HepG2 (cell line): Measurements from ENCODE around the gene VWA1. TPM values are rescaled to one million over a fixed set of nuclear protein-coding genes. Genes with fewer than 3 reads are reported as not detected.
A peak's percentile ranks its signal among the peaks of the same experiment; 100 is the strongest.

Experiments
- ARNT ChIP-seq: fragments of 450-650 bp; IDR thresholded peaks from 2 replicates; pipeline ENCODE4 v1.6.1; 2017
- ARNT2 ChIP-seq: sonication (generic); formaldehyde crosslinking; IDR thresholded peaks from 2 replicates; pipeline ENCODE4 v1.8.0; 2022; ENCODE audit warnings: mild to moderate bottlenecking, low read depth, missing genetic modification reagents, moderate library complexity
- GTF3A ChIP-seq: sonication (generic); formaldehyde crosslinking; conservative IDR thresholded peaks from 2 replicates; pipeline ENCODE4 v1.4.0; 2020; ENCODE audit warnings: mild to moderate bottlenecking, missing genetic modification reagents
- HMGA1 ChIP-seq: sonication (generic); formaldehyde crosslinking; conservative IDR thresholded peaks from 2 replicates; pipeline ENCODE4 v1.4.0; 2020; ENCODE audit warnings: missing genetic modification reagents
- HOXA7 ChIP-seq: sonication (generic); formaldehyde crosslinking; IDR thresholded peaks from 2 replicates; pipeline ENCODE4 v1.8.1; 2022; ENCODE audit warnings: mild to moderate bottlenecking, missing genetic modification reagents, moderate library complexity
- IKZF4 ChIP-seq: sonication (generic); formaldehyde crosslinking; IDR thresholded peaks from 2 replicates; pipeline ENCODE4 v1.5.1; 2020; ENCODE audit warnings: borderline replicate concordance, mild to moderate bottlenecking, low read depth, missing genetic modification reagents; ENCODE audit errors: not compliant biosample characterization
- JDP2 ChIP-seq: sonication (generic); formaldehyde crosslinking; IDR thresholded peaks from 2 replicates; pipeline ENCODE4 v1.8.1; 2022; ENCODE audit warnings: missing genetic modification reagents, borderline replicate concordance
- MED1 ChIP-seq: sonication (generic); formaldehyde crosslinking; IDR thresholded peaks from 2 replicates; pipeline ENCODE4 v1.4.0; 2020; ENCODE audit warnings: missing genetic modification reagents
- MTA3 ChIP-seq: sonication (generic); formaldehyde crosslinking; IDR thresholded peaks from 2 replicates; pipeline ENCODE4 v1.4.0; 2020; ENCODE audit warnings: missing genetic modification reagents
- SRY ChIP-seq: sonication (generic); formaldehyde crosslinking; IDR thresholded peaks from 2 replicates; pipeline ENCODE4 v1.8.0; 2022; ENCODE audit warnings: mild to moderate bottlenecking, missing genetic modification reagents
- ZBTB1 ChIP-seq: sonication (generic); formaldehyde crosslinking; IDR thresholded peaks from 2 replicates; pipeline ENCODE4 v1.4.0; 2020; ENCODE audit warnings: missing genetic modification reagents, borderline replicate concordance
- ZBTB34 ChIP-seq: sonication (generic); formaldehyde crosslinking; IDR thresholded peaks from 2 replicates; pipeline ENCODE4 v1.8.0; 2022; ENCODE audit warnings: mild to moderate bottlenecking, missing genetic modification reagents
- ZC3H4 ChIP-seq: sonication (generic); formaldehyde crosslinking; IDR thresholded peaks from 2 replicates; pipeline ENCODE4 v1.4.0; 2020; ENCODE audit warnings: missing genetic modification reagents, borderline replicate concordance
- ZFYVE20 ChIP-seq: sonication (generic); formaldehyde crosslinking; IDR thresholded peaks from 2 replicates; pipeline ENCODE4 v1.8.0; 2023; ENCODE audit warnings: low read depth, mild to moderate bottlenecking, moderate library complexity, missing genetic modification reagents, borderline replicate concordance
- ZNF24 ChIP-seq: fragments of 450-650 bp; IDR thresholded peaks from 2 replicates; pipeline ENCODE4 v1.6.1; 2017; ENCODE audit warnings: antibody characterized with exemption, mild to moderate bottlenecking
- ZNF253 ChIP-seq: sonication (generic); formaldehyde crosslinking; IDR thresholded peaks from 2 replicates; pipeline ENCODE4 v1.8.0; 2022; ENCODE audit warnings: mild to moderate bottlenecking, missing genetic modification reagents, borderline replicate concordance
- ZNF552 ChIP-seq: sonication (generic); formaldehyde crosslinking; IDR thresholded peaks from 2 replicates; pipeline ENCODE4 v1.9.0; 2022; ENCODE audit warnings: missing genetic modification reagents, mild to moderate bottlenecking, borderline replicate concordance
- ZNF598 ChIP-seq: sonication (generic); formaldehyde crosslinking; IDR thresholded peaks from 2 replicates; pipeline ENCODE4 v1.5.1; 2020; ENCODE audit warnings: mild to moderate bottlenecking, missing genetic modification reagents, borderline replicate concordance
- ZNF678 ChIP-seq: sonication (generic); formaldehyde crosslinking; IDR thresholded peaks from 2 replicates; pipeline ENCODE4 v1.4.0; 2020; ENCODE audit warnings: mild to moderate bottlenecking, missing genetic modification reagents
- ZNF687 ChIP-seq: sonication (generic); formaldehyde crosslinking; IDR thresholded peaks from 2 replicates; pipeline ENCODE4 v1.5.1; 2020; ENCODE audit warnings: mild to moderate bottlenecking, missing genetic modification reagents, moderate library complexity
- ZNF775 ChIP-seq: sonication (generic); formaldehyde crosslinking; IDR thresholded peaks from 2 replicates; pipeline ENCODE4 v1.4.0; 2020; ENCODE audit warnings: missing genetic modification reagents, mild to moderate bottlenecking, moderate library complexity, borderline replicate concordance
- ZXDC ChIP-seq: sonication (generic); formaldehyde crosslinking; IDR thresholded peaks from 2 replicates; pipeline ENCODE4 v1.5.0; 2020; ENCODE audit warnings: mild to moderate bottlenecking, missing genetic modification reagents
- polyA plus RNA-seq, 8 experiments: library from polyadenylated mRNA; depleted of rRNA in 3 of 8; stranded (reverse) in 7 of 8; unstranded in 1 of 8; fragments of >200 nt; fragmentation: Illumina TruSeq in 4 of 8; extraction: Trizol in 4 of 8; gene quantifications; 2 replicates each; pipeline versions ENCODE4 v1.2.1 to v1.2.3, GENCODE V29; 2011 to 2016; ENCODE audit warnings: low read depth in 4 of 8, missing spikeins in 1 of 8, mixed read lengths in 1 of 8; ENCODE audit not compliant: insufficient read depth in 1 of 8
- total RNA-seq, 5 experiments: library from RNA; depleted of rRNA; stranded (reverse); fragments of >200 nt; fragmentation: Illumina TruSeq; extraction: Trizol; gene quantifications; 2 replicates each; pipeline ENCODE4 v1.2.3, GENCODE V29; 2016; ENCODE audit warnings: low read depth in 1 of 5

VWA1 gene
- total and polyA plus RNA-seq, 2 of the 13 experiments (the other 11 are each of a cell fraction or from before 2014, with no cell fraction given): 40.9 to 57.5 TPM

- TF ChIP-seq ZBTB34 (CRISPR knock-in tag) (no peak), ZNF775 (CRISPR knock-in tag) (no peak), MED1 (CRISPR knock-in tag) (no peak), MTA3 (CRISPR knock-in tag) (no peak), IKZF4 (CRISPR knock-in tag) (no peak), JDP2 (no peak), ZNF678 (CRISPR knock-in tag) (no peak), ZC3H4 (peak; percentile 35; the same call in 1 of the 2 replicates), ZFYVE20 (CRISPR knock-in tag) (0 out of 2 replicates have a peak, but pooled peaks have one; percentile 80), GTF3A (CRISPR knock-in tag) (no peak), ARNT (no peak), ZNF552 (CRISPR knock-in tag) (0 out of 2 replicates have a peak, but pooled peaks have one; percentile 4), ZNF24 (no peak), ARNT2 (CRISPR knock-in tag) (0 out of 2 replicates have a peak, but pooled peaks have one; percentile 67), HOXA7 (CRISPR knock-in tag) (no peak), HMGA1 (no peak), ZNF253 (CRISPR knock-in tag) (peak; percentile 12; the same call in 1 of the 2 replicates), SRY (CRISPR knock-in tag) (peak; percentile 56; the same call in 1 of the 2 replicates), ZNF598 (CRISPR knock-in tag) (no peak; the same call in 1 of the 2 replicates), ZXDC (CRISPR knock-in tag) (no peak; the same call in 1 of the 2 replicates), ZBTB1 (no peak), ZNF687 (CRISPR knock-in tag) (peak; percentile 58; the same call in 1 of the 2 replicates)
Observed at GRCh38 chr1:1399872-1400575, 35.5 kb upstream of the VWA1 start (continued).
